ENCODE data around the gene PCSK5.

DNA sequence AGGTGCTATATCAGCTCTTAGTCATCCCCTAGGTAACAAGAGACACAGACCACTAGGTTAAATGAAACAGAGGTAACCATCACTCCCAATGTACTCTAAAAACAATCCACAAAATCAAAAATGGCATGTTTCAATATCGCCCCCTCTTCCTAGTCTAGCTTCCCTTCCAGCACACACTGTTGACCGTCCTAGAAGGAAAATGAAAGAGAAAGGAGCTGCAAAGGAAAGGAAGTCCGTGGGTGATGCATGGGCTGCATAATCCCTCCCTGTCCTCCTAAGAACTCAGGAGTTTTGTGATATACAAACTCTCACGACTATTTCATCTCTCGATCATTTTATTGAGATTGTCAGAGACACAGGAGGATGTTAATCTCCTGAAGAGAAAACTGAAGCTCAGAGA is 402.2 kb downstream of the PCSK5 start:
- TF ChIP-seq, protein P1, sequence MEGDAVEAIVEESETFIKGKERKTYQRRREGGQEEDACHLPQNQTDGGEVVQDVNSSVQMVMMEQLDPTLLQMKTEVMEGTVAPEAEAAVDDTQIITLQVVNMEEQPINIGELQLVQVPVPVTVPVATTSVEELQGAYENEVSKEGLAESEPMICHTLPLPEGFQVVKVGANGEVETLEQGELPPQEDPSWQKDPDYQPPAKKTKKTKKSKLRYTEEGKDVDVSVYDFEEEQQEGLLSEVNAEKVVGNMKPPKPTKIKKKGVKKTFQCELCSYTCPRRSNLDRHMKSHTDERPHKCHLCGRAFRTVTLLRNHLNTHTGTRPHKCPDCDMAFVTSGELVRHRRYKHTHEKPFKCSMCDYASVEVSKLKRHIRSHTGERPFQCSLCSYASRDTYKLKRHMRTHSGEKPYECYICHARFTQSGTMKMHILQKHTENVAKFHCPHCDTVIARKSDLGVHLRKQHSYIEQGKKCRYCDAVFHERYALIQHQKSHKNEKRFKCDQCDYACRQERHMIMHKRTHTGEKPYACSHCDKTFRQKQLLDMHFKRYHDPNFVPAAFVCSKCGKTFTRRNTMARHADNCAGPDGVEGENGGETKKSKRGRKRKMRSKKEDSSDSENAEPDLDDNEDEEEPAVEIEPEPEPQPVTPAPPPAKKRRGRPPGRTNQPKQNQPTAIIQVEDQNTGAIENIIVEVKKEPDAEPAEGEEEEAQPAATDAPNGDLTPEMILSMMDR (IDR thresholded peaks at IDR 0.05): no peak
- no peak for TF ChIP-seq POLR2A (IDR thresholded peaks at IDR 0.05)

Measured in right lobe of liver (tissue), 4 donors.